GM12864 (cell line): ENCODE data around the gene INSC.

ENCODE experiments used
- DNase-seq: peaks from one replicate; pipeline ENCODE4 v3.0.0-alpha.2; 2011; ENCODE audit warnings: low read depth
- H3K4me3 ChIP-seq: 2 replicates; pipeline ENCODE4 v1.5.1; 2011; ENCODE audit warnings: mild to moderate bottlenecking, low read depth, low read length, control low read depth
- TF ChIP-seq, protein P1 (sequence below): IDR thresholded peaks from 2 replicates; pipeline ENCODE4 v1.5.1; 2011; ENCODE audit warnings: low read depth, mild to moderate bottlenecking, moderate library complexity, low read length, control low read depth, inconsistent platforms; ENCODE audit errors: missing control alignments

Gene INSC

DNA sequence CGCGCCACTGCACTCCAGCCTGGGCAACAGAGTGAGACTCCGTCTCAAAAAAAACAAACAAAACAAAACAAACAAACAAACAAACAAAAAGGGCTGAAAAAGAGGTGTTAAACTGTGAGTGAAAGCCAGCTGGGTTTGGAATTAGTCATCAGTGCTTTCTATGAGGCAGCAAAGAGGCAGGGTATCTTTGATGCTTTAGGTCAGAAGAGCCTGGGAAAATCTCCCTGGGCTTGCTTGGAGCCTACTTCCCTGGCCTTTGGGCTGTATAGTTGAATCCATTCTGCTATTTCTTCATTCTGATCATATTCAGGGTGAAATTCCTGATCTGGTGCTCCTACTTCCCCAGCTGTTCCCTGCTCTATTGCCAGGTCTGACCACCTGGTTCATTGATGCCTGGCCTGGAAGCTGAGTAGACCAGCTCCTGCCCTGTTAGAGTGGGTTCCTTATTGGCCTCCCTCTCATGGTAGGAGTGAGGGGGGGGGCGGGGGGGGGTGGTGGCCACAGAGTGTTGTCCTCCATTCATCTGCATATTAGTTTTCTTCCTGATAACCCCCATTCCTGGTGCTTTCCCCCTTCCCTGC lies 65.6 kb downstream of the INSC start:
- DNase-seq: no peak
- TF ChIP-seq, protein P1, sequence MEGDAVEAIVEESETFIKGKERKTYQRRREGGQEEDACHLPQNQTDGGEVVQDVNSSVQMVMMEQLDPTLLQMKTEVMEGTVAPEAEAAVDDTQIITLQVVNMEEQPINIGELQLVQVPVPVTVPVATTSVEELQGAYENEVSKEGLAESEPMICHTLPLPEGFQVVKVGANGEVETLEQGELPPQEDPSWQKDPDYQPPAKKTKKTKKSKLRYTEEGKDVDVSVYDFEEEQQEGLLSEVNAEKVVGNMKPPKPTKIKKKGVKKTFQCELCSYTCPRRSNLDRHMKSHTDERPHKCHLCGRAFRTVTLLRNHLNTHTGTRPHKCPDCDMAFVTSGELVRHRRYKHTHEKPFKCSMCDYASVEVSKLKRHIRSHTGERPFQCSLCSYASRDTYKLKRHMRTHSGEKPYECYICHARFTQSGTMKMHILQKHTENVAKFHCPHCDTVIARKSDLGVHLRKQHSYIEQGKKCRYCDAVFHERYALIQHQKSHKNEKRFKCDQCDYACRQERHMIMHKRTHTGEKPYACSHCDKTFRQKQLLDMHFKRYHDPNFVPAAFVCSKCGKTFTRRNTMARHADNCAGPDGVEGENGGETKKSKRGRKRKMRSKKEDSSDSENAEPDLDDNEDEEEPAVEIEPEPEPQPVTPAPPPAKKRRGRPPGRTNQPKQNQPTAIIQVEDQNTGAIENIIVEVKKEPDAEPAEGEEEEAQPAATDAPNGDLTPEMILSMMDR: no peak
- H3K4me3 ChIP-seq: no peak overlapping the region

GRCh38 chr11:15182372-15182771 lies 67.6 kb downstream of the INSC start:
- DNase-seq: no peak
- TF ChIP-seq, protein P1: no peak

DNA sequence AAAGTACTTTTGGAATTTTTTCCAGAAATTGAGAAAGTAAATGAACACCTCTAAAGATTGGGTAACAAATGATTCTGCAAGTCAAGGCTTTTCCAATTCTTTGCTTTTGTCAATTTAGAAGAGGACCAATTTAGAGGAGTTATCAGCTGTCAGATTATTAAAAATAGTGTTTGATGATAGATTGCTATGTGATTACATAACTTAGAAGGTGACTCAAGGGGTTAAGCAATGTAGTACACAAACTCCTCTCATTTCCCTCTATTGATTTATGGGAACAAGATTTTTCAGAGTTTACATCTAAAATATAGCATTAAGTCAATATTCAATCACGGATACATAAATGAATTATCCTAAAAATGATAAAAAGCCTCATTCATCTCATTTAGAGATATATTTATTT lies 70.3 kb downstream of the INSC start:
- no peak for DNase-seq
- TF ChIP-seq, protein P1: no peak
- no peak overlapping the region for H3K4me3 ChIP-seq

More at GRCh38 chr11:15182372-15182771, 67.6 kb downstream of the INSC start:
- H3K4me3 ChIP-seq: no peak overlapping the region

DNA sequence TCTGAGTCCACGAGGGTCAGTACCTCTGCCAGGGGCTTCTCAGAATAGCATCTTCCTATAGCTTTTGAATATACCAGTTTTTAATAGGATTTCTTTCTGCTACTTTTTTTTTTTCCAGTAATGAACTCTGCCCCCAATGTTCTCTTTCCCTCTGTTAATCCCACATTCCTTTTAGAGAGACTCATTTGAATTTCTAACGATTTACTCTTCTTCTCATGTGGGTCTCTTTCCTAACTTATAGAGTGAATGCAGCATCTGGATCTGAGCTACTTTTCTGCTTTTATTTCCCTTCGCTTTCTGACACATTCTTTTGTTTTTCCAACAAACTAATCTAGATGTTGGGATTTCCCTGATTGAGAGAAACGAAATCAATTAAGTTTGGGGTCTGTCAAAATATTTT lies 71.4 kb downstream of the INSC start:
- H3K4me3 ChIP-seq: no peak overlapping the region
- DNase-seq: no peak
- TF ChIP-seq, protein P1: no peak

GRCh38 chr11:15189189-15189588 lies 74.5 kb downstream of the INSC start:
- TF ChIP-seq, protein P1: no peak
- no peak for DNase-seq

GRCh38 chr11:15189641-15190365 lies 75.1 kb downstream of the INSC start:
- DNase-seq: no peak
- H3K4me3 ChIP-seq: no peak overlapping the region
- TF ChIP-seq, protein P1: no peak

More at GRCh38 chr11:15189189-15189588, 74.5 kb downstream of the INSC start:
- no peak overlapping the region for H3K4me3 ChIP-seq

- no peak overlapping the region for H3K4me3 ChIP-seq
- TF ChIP-seq, protein P1: no peak
- no peak for DNase-seq
Measured at GRCh38 chr11:15190611-15191010, 75.9 kb downstream of the INSC start.
